CD4-positive, alpha-beta T cell treated with Interleukin-17A for 1 hour (primary cell): Measurements from ENCODE around the gene MRPS11.
"Not testable (repeated sequence)": the region's sequence is repeated elsewhere in the genome, so short reads cannot be mapped to it uniquely, and the experiment has no call there.

Experiments used
- DNase-seq: peaks from one replicate; pipeline ENCODE4 v3.0.0-alpha.2; 2020

MRPS11 gene

DNA sequence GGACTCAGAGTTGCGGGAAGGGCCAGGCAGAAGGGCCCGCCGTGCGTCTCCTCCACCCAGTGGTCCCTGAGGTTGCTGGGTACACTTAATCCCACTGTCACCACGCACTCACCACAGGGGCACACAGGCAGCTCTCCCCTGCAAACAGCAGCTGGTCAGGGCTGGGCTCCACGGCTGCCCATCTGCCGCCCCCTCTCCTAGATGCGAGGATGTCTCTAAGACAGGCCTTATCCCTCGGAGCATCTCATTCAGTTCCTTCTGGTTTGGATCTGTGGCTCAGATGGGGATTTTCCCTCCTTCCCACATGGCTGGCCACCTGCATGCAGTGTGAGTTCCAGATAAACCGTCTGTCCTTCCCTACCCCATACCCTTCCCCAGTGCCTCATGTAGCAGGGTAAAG lies 26.3 kb downstream of the MRPS11 start:
- no peak for DNase-seq

- no peak for DNase-seq
Observed at GRCh38 chr15:88497109-88497765, 29.7 kb downstream of the MRPS11 start.

DNA sequence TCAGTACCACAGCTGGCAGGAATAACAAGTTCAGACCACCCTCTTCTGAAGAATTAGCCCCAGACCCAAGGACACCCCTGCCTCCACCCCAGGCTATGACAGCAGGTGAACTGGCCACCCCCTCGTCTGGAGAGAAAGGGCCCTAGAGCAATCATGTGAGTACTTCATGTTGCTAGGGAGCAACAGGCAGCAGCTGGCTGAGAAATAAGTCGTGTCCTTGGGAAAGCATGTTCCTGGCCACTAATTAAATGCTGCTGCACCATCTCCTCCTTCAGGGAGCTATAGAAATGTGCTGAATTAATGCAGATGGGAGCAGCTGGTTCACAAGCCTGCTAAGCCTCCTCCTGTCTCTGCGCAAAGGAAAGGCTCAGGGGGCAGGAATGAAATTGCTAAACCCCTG lies 31.5 kb downstream of the MRPS11 start:
- no peak for DNase-seq

- no peak for DNase-seq
Observed at GRCh38 chr15:88504445-88504844, 36.9 kb downstream of the MRPS11 start.

GRCh38 chr15:88505721-88506120 lies 38.2 kb downstream of the MRPS11 start:
- DNase-seq = no peak

- no peak for DNase-seq
Observed at GRCh38 chr15:88506628-88507027, 39.1 kb downstream of the MRPS11 start.

- no peak for DNase-seq
Observed at GRCh38 chr15:88509321-88509720, 41.8 kb downstream of the MRPS11 start.

- no peak for DNase-seq
Observed at GRCh38 chr15:88509964-88510363, 42.5 kb downstream of the MRPS11 start.

GRCh38 chr15:88511161-88511560 lies 43.7 kb downstream of the MRPS11 start:
- DNase-seq = no peak

DNA sequence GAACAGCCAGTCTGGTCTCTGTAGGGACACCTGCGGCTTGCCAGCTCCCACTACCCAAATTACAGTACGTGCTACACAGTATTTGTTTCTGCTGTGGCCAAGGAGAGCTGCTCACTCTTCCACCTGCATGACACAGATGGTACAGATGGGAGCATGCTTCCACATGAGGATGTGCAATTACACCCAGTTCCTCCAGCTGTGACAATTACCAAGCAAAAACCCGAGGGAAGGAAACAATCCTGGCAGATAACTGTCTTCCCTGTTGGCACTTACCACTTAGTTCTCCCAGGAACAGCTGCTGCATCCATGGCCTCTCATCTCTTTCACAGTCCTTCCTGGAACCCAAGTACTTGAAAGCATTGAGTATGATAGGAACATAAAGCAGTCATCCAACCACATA lies 44.6 kb downstream of the MRPS11 start:
- DNase-seq = no peak

- no peak for DNase-seq
Observed at GRCh38 chr15:88512601-88513000, 45.1 kb downstream of the MRPS11 start.

DNA sequence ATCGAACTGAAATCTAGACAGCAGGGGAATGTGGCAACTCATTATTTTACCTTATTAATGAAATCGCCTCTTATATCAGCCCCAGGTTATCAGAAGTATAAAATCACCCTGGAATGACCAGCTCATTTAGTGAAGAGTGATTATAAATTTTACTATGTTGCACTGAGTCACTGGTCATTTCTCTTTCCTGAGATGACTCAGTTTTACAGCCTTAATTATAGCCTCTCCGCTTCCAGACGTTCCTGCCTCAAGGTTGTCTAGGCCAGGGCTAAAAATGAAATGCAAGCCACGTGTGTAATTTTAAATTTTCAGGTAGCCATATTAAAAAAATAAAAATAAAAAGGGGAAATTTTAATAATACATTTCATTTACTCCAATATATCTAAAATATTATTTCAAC lies 45.7 kb downstream of the MRPS11 start:
- no peak for DNase-seq

DNA sequence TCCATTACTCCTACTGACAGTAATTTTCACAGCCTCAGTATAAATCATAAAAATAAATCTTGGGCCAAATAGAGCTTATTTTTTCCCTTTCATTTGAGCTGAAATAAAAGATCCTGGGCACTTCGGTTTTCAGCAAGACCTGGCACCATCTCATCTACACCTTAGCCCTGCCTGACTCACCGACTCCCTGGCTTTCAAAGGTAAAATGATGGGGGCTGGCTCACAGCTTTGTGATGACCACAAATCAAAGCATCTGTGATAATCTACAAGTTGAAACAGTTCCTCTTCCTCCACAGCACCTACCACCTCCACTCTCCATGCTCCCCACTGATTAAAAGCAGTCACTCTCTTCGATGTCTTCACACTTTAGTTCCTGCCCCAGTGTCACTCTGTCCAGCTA lies 51.4 kb downstream of the MRPS11 start:
- no peak for DNase-seq

DNA sequence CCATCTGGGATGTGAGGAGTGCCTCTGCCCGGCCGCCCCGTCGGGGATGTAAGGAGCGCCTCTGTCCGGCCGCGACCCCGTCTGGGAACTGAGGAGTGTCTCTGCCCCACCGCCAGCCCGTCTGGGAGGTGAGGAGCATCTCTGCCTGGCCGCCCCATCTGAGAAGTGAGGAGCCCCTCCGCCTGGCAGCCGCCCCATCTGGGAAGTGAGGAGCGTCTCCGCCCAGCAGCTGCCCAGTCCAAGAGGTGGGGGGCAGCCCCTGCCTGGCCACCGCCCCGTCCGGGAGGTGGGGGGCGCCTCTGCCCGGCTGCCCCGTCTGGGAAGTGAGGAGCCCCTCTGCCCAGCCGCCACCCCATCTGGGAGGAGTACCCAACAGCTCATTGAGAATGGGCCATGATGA lies 56.6 kb downstream of the MRPS11 start:
- DNase-seq = not testable (repeated sequence)

DNA sequence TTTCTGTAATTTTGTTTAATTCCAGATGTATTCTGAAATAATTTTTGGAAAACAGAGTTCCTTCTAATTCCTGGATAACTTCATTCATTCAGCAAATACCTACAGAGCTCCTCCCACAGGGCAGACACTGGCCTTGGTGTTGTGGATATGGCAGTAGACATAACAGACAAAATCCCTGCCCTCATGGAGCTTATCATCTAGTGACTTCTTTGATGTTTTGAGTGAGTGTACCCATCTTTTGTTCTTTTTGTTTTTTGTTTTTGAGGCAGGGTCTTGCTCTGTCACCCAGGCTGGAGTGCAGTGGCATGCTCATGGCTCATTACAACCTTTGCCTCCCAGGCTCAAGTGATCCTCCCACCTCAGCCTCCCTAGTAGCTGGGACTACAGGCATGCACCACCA lies 57.9 kb downstream of the MRPS11 start:
- DNase-seq = no peak

- no peak for DNase-seq
Observed at GRCh38 chr15:88526247-88526879, 58.9 kb downstream of the MRPS11 start.

GRCh38 chr15:88529021-88529630 lies 61.6 kb downstream of the MRPS11 start:
- DNase-seq = no peak
